GM18517 (cell line): ENCODE data around the gene C14orf93.
"Not testable (repeated sequence)": the region's sequence is repeated elsewhere in the genome, so short reads cannot be mapped to it uniquely, and the experiment has no call there.

Experiments
- ATAC-seq: cut with Tn5 transposase; IDR thresholded peaks from one replicate; pipeline ENCODE4 v1.9.1; 2021; ENCODE audit warnings: mild to moderate bottlenecking, moderate library complexity; ENCODE audit not compliant: unreplicated experiment

The C14orf93 gene

DNA sequence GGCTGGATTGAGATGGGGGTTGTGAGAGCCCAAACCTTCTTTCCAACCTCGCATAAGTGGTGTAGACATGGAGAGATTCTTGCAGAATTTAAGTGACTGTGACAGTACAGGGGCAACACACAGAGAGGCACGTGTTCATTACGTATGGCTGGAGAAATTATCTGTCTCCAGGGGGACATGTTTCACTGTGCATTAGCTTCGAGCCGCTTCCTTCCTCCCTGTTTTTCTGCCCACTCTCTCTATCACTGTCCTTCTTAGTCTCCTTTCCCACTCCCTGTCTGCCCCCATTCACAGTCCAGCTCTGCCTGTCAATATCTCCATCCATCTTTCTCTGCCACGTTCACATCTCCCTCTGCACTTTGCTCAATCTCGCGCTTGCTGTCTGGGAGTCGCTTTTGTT, 11.5 kb upstream of the C14orf93 start:
- no peak for ATAC-seq

DNA sequence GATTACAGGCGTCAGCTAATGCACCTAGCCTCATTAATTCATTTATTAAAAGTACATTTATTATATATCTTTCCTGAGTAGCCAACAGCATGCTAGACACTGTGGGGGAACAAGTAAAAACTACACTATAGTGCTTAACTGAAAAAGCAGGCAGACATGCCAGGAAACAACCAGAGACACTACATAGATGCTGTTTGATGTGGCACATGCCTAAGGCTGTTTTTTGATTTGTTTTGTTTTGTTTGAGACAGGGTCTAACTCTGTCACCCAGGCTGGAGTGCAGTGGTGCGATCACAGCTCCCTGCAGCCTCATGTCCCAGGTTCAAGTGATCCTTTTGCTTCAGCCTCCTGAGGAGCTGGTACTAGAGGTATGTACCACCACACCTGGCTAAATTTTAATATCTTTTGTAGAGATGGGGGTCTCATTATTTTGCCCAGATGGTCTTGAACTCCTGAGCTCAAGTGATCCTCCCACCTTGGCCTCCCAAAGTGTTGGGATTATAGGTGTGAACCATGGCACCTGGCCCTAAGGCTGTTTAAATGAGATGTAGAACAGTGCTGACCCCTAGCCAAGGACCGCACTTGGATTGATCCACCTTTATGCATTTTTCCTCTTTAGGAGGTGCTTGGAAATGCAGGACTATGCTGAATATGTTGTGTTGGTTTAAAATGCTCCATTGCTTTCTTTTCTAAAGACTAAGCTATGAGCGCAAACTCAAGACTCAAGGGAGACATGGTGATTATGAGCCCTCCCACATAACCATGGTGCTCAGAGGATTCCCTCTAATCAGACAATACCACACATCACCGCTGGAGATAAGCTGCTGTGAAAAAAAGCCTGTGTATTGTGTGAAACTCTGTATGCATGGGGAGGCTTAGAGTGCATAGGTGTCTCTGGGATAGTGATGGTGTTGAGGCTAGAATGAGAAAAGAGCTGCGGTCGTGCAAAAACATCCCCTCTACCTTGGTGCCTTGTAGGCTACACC, 10.5 kb upstream of the C14orf93 start:
- ATAC-seq, result no peak

DNA sequence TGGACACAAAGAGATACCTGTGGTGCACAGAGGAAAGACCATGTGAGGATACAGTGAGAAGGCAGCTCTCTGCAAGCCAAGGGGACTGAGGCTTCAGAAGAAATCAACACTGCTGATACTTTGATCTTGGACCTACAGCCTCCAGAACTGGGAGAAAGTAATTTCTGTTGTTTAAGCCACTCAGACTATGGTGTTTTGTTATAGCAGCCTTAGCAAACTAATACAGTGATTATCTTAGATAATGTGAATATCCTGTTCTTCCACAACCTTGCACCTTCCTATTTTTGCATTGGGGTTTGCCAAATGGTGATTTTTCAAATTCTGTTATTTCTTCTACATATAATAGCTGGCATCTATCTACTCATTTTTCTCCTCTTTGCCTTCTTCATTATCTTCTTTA, 8.2 kb upstream of the C14orf93 start:
- no peak for ATAC-seq

DNA sequence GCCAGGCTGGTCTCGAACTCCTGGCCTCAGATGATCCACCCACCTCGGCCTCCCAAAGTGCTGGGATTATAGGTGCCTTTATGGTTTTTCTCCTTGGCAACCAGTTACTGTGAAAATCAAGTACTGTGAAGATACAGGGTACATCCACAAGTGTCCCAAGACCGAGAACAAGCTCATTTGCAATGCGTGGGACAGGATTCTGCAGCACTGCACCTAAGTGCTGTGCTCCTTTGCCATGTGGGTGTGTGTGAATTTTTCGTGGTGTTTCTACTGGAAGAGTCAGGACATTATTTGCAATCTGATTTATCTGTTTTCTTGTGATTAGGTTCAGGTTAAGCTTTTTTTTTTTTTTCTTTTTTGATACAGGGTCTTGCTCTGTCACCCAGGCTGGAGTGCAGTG, 7.1 kb upstream of the C14orf93 start:
- ATAC-seq, result no peak

DNA sequence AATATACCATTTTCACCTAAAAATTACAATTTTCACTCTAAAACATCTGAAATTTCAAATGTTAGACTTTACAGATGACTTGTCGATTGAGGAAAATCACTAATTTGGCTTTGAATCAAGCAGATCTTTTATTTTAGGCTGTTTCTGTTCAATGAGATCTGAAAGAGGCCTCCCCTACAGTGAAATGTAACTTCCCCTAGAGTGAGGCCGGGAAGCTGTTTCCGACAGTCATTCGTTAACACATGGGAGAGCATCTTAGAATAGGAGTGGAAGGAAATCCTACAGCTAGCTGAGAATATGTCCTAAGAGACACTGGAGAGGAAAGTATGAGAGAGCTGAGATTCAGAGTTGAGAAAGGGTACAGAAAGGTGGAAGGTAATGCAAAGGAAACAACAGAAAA, 5.7 kb upstream of the C14orf93 start:
- no peak for ATAC-seq

DNA sequence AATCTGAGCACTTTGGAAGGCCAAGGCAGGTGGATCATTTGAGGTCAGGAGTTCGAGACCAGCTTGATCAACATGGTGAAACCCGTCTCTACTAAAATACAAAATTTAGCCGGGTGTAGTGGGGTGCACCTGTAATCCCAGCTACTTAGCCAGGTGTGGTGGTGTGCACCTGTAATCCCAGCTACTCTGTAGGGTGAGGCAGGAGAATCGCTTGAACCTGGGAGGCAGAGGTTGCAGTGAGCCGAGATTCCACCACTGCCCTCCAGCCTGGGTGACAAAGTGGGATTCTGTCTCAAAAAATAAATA, 3.8 kb upstream of the C14orf93 start:
- ATAC-seq, result not testable (repeated sequence)

DNA sequence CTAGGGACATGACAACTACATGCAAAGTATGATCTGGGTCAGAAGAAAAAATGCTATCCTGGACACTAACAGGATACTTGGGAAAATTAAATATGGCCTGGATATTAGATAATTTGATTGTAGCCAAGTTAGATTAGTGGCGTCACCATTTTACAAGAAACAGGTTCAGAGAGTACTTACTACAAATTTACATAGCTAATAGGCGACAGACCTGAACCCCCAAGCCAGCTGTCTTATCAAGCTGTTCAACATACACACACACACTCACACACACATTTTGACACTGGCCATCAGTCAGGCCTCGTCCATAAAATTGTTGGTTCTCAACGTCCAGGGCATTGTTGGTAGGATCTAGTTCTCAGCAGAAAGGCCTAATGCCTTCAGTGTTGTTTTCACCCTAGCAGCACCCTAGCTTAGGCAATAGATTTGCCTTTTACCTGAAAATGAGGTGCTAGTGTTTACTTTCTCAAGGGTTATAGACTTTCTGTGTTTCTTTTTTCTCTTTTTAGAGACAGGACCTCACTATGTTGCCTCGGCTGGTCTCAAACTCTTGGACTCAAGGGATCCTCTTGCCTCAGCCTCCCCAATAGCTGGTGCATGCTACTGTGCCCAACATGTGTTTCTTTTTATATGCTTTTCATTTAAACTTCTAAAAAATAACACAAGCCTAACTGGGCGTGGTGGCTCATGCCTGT, 3.3 kb upstream of the C14orf93 start:
- ATAC-seq, result no peak

DNA sequence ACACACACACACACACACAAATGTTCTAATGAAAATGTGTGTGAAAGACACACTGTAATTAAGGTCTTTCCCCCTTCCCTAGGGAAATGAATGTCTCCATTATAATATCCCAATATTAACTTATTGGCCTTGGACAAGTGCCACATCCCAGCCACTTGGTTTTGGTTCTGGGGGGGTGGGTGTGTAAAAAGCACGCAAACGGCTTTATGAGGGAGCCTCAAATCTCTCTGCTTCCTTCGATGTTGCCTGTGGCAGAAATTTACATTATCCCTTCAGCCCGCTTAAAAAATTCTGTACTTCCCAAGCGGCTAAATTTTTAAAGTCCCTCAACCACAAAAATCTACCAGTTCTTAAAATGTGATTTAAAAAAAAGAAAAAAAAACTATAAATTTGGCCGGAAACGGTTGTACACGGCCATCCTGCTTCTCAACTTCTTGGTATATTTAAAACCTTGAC, 432 bp downstream of the C14orf93 start:
- no peak for ATAC-seq

DNA sequence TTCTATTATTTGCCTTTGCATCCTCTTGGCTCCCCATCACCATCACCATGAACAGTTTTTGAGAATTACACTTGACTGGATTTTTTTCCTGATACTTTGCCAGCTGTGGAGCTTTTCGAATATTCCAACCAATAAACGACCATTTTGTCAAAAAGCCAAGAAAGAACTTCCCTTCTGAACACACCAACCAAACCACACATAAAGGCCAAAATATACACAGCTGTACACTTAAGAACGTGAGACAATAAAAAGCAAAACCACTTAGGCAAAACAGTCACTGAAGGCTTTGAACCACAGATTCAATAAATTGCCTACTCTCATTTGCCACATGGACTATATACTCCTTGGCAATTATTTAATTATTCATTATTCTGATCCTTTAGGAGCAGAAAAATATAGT, 1.1 kb downstream of the C14orf93 start:
- no peak for ATAC-seq

DNA sequence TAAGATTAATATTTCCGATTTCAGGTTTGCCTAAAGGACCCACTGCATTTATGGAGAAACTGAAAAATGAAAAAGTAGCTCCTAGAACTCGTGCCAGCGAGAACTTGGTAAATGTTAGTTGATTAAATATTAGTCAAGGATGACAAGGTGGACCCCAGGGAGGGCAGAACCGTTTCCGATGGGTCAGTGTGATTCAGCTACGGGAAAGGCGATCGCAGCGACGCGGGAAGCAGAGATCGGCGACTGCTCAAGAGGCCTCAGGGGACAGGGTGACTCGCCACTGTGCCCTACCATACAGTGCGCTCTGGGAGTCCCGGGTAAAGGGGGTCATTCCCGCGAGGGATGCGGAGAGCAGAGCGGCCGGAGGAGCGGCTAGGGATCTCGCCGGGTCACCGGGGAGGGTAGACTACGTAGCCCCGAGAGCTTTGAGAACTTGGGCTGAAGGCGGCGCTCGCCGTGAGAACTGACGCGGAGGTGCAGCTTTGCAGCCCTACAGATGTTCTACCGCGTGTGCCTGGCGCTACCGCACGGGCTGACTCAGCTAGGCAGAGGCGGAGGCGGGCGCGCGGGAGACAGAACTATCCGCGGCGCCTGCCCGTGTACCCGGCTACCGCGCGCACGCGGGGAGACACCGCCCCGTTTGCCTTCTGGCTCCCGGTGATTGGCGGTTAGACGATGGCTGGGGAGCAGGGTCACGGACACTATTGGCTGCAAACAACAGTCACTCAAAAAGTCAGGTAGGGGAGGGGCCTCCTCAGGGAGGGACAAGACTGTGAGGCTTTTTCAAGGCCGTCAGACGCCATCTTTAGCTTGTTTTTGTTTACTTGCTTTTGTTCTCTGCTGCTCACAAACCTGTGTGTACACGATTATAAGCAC, 3.2 kb downstream of the C14orf93 start:
- peak; percentile 90 for ATAC-seq

DNA sequence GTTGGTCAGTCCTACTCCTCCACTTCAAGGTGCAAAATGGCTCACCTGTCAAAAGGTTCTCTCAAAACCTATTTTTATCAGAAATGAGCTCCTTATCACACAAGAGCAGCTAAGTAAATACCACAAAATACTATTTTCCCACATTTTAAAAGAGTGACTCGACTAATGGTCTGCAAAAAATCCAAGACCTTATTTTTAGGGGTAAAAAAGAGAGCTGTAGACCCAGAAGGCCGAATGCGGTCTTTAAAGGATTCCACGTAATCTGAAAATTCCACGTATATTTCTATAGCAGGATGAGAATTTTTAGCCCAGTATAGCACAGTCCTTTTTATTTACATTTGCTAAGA, 3.8 kb downstream of the C14orf93 start:
- no peak for ATAC-seq

DNA sequence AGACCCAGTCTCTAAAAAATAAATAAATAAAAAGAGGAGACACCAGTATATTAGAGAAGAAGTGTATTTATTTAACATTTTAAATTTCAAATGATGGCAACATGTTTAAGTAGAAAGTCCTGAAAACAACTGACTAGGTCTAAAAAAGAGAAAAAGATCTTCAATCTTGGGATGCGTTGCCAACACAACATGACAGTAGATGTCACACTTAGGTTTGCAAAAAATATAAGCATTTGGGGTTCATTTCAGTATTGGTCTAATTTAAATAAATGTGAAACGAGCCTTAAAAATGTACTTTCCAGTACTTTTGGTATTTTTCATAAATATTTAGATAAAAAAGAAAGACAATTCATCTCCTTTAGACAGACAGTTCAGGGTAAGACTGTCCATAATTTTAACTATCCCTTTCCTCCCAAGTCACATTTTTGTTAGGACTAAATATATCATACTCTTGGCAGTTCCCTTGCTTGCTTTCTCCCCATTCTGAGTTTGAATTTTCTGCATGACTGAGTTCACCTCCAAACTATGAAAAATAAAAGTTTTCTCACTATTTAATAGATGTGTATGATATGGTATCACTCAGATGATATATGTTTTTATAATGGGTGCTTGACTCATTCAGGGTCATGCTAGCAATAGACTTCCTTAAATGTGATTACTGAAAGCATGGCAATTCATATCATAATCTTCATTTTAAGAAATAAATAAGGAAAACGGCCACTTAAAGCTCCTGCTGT, 4.3 kb downstream of the C14orf93 start:
- no peak for ATAC-seq

DNA sequence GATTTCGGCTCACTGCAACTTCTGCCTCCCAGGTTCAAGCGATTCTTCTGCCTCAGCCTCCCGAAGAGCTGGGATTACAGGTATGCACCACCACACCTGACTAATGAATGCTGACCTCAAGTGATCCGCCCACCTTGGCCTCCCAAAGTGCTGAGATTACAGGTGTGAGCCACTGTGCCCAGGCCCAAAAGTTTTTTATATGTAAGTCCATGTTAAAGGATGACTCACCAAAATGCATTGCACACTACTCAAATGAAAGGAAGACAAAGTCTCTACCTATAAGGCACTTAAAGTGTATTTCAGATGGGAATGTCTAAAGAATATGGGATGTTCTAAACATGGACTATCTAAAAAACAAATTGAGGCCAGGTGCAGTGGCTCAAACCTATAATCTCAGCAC, 5.7 kb downstream of the C14orf93 start:
- ATAC-seq, result not testable (repeated sequence)

DNA sequence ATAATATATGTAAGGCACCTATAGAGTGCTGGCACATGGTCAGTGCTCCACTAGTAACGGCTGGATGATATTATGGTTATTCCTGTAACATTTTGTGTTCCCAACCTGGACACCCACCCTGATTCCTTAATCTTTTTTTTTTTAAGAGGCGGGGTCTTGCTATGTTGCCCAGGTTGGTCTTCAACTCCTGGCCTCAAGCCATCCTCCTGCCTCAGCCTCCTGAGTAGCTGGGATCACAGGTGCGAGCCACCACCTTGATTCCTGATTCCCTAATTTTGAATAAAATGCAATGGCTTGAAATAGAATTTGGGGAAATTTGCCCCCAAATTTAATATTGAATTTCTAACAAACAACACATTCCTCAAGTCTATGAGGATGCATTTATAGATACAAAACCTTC, 7.4 kb downstream of the C14orf93 start:
- ATAC-seq, result no peak

DNA sequence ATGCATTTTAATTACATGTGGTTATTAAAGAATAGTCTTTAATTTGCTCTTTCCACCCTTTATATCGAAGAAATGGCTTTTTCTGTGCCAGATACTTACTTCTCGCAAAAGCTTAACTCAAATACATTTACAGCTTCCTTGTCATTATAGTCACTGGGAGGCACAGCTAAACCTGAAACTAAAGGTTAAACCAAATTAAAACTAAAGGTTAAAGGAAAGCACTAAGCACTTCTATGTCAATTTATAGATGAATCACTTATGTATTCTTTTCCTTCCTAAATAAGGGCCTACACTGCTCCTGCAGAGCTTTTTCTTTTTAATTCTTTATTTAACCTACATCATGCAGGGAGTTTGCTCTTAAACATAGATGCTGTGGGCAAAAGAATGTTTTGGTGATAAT, 9.1 kb downstream of the C14orf93 start:
- no peak for ATAC-seq

DNA sequence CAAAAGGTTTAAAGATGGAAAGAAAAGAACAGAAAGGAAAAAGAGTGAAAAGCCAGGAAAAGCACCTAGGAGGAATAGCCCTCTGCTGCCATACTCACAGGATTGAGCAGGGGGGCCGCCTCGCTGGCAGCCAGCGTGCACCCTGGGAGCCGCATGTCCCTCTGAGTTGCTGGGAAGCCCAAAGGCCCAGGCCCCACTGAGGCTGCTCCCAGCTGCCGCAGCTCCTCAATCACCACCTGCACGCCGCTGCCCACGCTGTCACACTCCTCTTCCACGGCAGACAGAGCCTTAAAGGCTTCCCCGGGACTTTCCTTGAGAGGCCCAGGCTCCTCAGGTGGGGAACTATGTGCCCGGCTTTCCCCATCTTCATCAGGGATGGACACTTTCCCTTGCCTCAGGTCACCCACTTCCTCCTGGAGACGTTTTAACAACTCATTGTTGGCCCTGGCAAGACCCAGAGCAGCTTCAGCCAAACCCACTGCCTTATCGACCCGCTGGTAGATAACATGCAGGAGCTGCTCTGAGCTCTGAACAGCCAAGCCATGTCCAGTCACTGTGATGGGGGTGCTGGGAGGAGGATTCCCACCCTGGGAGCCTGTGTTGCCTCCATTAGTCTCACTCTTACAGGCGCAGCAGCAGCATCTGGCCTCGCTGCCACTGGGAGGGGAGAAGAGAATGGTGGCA, 11.5 kb downstream of the C14orf93 start:
- ATAC-seq, result no peak

DNA sequence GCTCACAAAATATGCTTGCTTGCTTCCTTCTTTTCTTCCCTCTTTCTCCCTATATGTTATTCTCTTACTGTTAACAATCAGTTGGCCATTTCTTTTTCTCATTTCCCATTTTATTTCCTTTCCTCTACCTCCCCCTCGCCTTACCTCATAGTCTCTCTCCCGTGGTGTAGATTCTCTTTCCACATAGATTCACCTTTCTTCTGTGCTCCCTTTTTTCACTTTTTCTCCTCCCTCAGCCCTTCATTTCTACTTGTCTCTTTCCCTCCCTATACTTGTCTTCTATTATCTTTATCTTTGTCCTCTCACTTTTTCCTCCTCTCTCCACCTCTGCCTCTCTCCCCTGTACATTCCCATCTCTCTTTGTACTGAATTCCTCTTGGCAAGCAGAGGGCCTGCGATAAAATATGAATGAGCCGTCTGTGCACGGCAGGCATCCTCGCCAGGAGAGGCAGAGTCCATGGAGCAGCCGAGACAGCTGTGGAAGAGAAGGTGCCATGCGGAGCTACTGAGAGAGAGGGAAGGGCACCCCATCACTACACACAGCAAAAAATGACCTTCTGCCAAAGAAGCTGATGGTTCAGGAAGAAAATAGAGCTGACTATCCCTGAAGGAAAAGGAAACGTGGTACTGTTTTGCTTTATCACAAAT, 12.1 kb downstream of the C14orf93 start:
- ATAC-seq, result no peak

DNA sequence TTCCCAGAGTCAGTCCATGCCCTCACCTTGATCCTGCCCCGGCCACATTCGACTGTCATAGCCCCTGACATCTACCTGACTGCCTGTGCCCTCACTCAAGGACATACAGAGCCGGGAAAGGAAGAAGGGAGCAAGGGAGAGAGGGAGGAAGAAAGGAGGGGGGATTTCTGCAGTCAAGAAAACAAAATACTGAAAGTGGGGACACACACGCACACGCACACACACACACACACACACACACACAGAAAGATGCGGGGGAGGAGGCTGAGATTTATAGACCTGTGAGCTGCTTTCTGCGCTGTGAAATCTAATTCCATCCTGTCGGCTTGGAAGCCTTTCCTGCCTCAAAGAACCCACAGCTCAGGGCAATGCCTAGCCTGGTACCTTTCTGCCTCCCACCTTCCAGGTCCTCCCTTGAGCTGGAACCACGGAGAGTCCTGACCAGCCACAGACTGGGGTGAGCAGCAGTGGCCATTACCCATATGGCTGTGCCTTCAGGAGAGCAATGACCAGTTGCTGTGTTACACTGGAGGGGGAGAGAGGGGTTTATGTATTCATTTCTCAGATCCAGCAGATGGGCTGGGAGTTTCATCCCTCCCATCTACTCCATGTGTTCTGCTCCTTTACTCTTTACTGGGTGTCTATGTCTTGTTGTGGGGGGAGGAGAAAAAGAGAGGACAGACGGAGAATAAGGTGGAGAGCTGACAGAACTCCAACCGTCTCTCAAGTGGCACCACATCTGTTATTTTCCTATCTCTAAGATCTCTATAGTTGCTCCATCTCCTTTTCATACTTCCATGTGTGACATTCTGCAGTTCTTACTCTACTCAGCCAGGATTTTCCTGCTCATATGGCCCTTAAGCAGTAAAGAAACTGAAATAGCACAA, 12.9 kb downstream of the C14orf93 start:
- ATAC-seq, result no peak
